ENCODE measurements around the gene TRIM43. TPM values are rescaled to one million over a fixed set of nuclear protein-coding genes. Genes with fewer than 3 reads are reported as not detected.

TRIM43 gene
- total RNA-seq = not detected in 2 replicates

DNA sequence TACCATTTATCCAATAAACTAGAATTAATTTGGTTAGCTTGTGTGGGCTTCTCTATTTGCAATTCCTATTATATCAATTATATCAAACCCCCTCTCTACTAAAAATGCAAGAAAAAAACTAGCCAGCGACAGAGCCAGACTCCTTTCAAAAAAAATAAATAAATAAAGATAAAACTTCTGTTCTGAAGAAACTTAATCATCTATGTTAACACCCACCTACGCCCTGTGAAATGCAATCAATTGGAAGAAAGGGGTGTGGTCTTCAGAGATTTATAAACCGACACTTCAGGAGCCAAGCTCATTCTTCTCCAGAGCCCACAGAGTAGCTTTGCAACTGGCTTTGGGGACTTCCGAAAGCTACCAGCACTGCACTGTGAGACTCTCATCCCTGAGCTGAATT lies at the start of gene TRIM43:
TSS of gene TRIM43 (plus strand) at position 301 of the 400 bp plus-strand sequence. CDS start 2,023 bp downstream, outside the sequence.

Other genes starting within 250 kb of the TRIM43 start
- gene FAHD2A, start 189.3 kb upstream of the TRIM43 start, total RNA-seq = 19.4 and 26.5 TPM in 2 replicates
- not detected in 2 replicates for gene TRIM43B, start 107.2 kb upstream of the TRIM43 start, total RNA-seq